Kidney glomerular epithelial cell (primary cell): ENCODE results near the gene HNF4A.
"Not testable (repeated sequence)": the region's sequence is repeated elsewhere in the genome, so short reads cannot be mapped to it uniquely, and the experiment has no call there.

Experiments used
- DNase-seq: peaks from one replicate; lab custom pipeline; 2025; lab: John Stamatoyannopoulos, UW

The HNF4A gene

DNA sequence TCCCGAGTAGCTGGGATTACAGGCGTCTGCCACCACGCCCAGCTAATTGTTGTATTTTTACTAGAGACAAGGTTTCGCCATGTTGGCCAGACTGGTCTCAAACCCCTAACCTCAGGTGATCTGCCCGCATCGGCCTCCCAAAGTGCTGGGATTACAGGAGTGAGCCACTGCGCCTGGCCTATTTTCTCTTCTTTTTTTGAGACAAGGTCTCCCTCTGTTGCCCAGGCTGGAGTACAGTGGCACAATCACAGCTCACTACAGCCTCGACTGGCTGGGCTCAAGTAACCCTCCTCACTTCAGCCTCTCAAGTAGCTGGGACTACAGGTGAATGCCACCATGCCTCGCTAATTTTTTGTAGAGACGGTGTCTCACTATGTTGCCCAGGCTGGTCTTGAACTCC, 9.6 kb upstream of the HNF4A start:
- not testable (repeated sequence) for DNase-seq

DNA sequence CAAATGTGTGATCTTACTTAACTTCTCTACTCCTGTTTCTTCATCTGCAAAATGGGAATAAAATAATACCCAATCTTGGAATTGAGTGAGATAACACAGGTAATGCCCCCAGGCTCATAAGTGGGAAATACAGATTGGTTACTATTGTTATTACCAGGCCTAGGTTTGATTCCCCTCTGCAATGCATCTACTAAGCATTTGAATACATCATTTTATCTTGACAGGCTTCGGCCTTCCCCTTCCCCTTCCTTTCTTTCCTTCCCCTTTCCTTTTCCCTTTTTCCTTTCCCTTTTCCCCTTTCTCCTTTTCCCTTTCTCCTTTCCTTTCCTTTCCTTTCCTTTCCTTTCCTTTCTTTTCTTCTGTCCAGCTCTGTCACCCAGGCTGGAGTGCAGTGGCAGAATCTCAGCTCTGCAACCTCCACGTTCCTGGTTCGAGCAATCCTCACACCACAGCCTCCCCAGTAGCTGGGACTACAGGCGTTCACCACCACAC, 7.3 kb upstream of the HNF4A start:
- no peak for DNase-seq

DNA sequence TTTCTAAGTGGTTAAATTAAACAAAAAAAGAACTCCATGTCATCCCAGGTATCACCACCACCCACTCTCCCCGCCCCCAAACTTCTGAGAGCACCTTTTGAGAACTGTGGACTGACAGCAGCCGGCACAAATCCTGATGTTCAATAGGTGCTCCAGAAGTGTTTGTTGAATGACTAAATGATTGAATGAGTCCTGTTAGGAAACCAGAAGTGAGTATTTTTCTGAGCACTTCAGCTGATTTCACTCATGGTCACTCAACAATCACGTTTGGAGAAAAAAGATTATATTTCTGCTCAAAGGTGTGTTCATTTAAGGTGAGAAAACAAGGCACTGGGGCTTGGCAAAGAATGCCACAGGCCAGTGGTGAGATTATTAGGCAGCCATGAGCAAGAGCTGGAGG, 6.2 kb upstream of the HNF4A start:
- DNase-seq = no peak

DNA sequence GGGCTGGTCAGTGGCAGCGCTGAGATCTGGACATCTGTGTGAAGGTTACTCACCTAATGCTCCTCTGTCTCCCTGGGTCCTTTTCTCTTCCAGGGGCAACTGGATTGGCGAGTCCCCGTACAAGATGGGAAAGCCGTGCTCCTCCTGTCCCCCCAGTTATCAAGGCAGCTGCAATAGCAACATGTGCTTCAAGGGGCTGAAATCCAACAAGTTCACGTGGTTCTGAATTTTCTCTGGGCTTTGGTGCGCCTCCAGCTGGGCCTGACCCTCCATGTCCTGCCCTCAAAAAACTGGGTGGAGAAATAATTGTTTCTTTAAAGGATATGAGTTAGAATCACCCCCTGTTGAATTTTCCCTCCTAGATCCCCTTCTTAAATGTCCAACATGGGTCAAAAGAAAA, 4.9 kb upstream of the HNF4A start:
- DNase-seq = no peak

DNA sequence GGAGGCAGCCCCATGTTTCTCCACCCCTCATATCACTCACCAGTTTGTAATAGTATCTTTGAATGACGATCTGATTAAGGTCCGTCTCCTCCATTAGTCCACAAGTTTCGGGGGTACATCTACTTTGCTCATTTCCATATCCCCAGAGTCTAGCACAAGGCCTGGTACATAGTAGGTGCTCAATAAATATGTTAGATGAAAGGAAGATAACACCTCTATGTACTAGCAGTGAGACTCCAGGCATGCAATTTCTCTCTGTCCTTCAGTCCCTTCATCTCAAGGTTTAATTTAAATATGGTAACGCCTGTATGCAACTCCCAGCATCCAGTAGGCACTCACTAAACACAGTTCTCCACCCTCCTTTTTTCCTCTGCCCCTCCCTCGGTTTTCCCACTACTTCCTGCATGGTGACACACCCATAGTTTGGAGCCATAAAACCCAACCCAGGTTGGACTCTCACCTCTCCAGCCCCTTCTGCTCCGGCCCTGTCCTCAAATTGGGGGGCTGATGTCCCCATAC, 461 bp upstream of the HNF4A start:
- no peak for DNase-seq

DNA sequence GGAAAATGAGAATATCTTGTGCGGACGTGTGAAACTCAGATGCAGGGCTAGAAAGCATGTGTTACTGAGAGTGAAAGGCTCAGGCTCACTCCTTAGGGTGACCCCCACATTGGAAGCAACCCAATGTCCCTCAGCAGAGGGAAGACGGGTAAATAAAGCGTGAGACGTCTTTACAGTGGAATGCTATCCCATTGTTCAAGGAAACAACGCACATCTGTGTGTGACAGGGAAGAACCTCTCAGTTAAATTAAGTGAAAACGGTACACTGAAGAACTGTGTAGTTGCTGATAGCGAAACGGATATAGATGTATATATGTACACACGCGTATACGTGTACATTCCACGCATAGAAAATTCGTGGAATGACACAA, 839 bp downstream of the HNF4A start:
- no peak for DNase-seq

DNA sequence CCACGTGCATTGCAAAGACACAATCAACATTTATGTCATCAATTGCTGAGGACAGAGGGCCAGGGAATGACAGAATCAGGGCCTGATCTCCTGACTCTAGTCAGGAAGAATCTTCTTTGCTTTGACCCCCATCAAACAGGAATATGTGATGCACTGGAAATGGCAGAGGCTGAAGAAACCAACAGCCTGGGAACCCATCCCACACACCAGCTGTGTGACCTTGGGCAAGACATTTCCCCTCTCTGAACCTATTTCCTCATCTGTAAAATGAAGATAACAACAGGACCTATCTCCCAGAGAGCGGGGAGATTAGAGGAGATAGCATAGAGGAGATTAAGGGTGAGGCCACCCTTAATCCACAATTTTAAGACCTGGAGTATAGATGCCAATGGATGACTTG, 1.5 kb downstream of the HNF4A start:
- DNase-seq = no peak

DNA sequence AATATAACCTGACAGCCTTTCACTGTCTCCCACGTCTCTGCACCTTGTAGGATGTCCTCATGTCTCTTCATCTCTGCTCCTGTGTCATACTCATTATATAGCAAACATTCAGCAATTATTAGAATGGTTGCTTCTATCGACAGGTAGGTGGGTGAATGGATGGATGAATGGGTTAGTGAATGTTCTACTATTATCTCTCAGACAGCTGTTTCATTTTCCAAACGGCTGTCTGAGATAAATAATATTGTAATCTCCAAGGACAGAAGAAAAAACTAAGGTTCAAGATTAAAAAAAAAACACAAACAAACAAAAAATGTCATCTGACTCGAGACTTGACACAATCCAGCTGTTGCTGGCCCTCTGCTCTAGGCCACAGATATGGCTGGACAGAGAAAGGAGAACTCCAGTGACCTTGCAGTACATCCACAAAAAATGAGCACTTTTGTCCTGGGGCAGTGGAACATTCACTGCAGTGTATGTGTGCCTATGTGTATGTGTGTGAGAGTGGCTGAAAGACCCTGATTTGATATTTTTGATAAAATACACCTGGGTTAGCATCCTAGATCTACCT, 2.1 kb downstream of the HNF4A start:
- no peak for DNase-seq

DNA sequence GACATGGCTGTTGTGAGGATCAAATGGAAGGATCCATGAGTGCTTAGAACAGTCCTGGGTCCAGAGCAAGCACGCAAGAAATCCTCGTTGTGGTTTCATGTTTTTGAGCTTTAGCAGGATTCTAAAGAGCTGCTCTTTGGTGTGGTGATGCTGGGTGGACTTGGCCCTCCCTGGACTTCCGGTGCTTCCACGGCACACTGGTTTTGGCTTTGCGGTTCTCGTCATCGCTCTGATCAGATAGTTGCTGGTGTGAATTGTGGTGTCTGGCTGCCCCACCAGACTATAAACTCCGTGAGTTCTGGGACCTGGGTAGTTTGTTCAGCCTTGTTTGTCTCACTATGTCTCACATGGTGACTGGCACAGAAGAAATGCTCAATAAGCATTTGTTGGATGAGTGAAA, 3.3 kb downstream of the HNF4A start:
- DNase-seq = no peak

DNA sequence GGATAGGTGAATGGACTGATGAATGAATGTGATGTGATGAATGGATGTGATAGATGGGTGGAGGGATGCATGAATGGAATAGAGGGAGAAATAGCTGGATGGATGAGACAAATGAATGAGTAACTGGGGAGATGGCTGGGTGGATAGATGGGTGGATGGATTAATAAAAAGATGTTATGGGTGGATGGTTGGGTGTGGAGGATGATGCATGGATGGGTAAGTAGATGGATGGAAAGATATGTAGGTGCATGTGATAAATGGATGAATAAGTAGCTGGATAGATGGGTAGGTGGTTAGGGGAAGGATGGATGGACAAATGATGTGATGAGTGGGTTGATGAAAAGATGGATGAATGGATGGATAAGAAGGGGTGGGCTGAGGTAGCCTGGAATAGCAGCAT, 4.7 kb downstream of the HNF4A start:
- DNase-seq = no peak

DNA sequence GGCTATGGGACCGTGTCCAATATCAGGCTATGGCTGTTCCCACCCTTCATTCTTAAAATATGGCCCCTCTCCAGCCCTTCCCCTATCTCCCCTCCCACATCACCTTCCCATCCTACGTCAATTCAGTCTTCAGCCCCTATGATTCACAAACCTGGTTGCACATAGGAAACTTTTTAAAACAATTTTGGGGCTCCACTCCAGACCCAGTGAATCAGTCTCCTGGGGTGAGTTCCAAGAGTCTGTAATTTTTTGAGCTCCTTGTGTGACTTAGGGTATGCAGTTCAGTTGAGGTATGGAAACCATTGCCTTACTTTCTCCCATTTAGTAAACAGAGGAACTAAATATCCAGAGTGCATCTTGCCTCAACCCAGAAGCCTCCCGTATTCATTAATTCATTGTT, 5.5 kb downstream of the HNF4A start:
- no peak for DNase-seq

DNA sequence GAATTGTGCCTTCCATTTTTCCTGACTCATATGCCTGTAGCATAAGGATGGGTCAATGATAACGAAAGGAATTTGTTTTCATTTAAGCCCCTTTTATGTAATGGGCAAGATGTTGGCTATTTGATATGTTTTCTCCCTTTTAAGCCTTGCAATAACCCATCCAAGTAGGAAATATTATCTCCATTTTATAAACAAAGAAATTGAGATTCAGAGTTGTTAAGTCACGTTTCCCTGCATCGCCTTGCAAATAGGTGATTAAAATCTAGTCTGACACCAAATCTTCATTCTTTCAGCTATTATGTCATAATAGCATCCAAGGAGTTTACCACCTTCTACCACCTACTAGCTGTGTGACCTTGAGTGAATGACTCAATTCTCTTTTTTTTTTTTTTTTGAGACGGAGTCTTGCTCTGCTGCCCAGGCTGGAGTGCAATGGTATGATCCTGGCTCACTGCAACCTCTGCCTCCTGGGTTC, 7.0 kb downstream of the HNF4A start:
- DNase-seq = no peak

DNA sequence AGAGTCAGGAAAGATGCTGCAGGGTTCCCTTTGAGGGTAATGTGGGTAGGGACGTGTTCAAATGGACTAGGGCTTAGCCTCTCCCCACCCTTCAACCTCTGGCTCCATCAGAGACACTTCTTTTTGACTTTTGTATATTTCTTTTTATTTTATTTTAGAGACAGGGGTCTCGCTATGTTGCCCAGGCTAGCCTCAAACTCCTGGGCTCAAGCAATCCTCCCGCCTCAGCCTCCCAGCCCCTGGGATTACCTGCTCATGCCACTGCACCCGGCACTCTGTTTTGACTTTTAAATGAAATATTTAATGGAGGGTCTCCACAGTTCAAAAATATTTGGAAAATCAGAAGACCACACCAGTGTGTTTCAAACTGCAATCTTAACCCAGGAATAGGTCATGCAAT, 8.6 kb downstream of the HNF4A start:
- DNase-seq = no peak

DNA sequence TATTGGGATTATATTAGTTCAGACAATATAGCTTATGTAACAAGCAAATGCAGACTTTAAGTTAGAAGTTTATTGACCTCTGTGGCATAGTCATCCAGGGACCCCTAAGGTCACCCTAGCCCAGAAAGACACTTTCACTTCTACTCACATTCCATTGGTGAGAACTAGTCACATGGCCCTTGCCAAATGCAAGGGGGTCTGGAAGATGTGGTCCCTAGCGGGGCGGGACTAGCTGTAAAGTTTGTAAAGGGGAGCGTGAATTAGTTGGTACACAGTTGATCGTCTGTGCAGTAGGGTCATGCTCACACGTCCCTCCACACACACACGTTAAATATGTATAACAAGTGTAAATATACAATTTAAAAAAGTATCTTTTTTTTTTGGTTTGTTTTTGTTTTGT, 9.3 kb downstream of the HNF4A start:
- no peak for DNase-seq

DNA sequence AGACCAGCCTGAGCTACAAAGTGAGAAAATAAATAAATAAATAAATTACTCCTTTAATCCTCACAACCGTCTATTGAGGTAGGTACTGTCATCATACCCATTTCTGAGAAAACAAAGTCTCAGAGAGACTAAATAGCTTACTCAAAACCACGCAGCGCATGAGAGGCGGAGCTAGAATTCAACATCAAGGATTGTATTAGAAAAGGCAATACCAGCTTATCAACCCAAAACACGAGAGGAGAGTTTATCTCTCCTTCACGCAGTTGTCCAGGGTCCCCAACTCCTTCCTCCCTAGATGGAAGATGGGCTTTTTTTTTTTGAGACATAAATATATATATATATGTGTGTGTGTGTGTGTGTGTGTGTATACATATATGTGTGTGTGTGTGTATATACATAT, 12.2 kb downstream of the HNF4A start:
- no peak for DNase-seq

DNA sequence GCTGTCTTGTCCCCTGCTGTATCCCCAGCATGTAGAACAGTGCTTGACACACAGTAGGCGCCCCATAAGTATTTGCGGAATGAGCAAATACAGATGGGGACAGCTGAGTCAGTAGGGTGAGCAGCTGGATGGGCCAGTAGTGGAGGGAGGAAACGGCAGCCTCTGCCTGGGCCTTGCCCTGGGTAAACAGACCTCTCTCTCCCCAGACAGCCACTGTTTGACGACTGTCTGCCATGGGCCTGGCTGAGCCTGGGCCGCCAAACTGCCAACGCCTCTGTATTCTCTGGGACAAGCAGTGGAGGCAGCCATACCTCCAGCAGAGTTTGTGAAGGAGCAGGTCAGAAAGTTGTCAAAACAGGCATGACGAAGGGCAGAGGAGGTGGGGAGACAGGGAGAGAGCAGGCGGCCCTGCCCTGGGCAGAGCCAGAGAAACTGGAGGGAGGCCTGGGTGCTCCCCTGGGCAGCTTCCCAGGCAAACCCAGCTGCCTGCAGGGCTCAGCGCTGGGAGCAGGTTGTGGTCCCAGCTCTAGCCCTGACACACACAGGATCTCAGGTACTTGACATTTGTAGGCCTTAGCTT, 15.2 kb downstream of the HNF4A start:
- DNase-seq = no peak

DNA sequence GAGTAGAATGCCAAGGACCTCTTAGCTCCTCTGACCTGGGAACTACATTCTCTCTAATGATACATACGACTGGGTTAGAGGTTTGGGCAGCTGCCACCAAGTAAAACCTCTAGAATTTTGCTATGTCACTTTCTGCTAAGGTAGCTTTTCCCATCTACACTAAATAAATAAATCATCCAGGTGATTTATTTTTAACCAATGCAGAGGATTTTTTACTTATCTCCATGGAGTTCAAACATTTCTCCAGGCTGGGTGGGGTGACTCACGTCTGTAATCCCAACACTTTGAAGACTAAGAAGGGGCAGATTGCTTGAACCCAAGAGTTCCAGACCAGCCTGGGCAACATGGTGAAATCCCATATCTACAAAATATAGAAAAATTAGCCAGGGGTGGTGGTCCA, 27.1 kb downstream of the HNF4A start:
- no peak for DNase-seq

DNA sequence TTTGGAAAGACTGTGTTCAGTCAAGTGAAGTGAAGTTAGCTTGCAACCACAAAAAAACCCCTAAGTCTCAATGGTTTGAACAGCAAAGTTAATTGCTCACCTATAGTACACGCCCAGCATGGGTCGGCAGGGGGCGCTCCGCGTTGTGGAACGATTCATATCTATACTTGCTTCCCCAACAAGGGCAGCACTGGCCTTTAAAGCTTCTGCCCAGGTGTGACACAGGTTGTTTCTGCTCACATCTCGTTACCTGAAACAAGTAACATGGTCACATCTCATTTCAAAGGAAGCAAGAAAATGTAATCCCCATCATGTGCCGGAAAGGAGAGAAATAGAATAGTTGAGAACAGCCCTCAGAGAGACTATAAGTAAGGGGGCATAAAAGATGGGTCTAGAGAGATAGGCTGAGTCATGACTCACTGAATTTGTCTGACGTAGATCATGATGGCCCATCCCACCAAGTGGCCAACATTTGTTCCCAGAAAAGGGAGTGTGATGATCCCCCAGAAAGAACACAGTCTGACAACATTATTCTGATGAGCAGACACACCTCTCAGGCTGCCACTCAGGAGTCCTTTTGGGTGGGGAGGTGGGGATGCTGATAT, 29.0 kb downstream of the HNF4A start:
- peak; percentile 48 for DNase-seq

DNA sequence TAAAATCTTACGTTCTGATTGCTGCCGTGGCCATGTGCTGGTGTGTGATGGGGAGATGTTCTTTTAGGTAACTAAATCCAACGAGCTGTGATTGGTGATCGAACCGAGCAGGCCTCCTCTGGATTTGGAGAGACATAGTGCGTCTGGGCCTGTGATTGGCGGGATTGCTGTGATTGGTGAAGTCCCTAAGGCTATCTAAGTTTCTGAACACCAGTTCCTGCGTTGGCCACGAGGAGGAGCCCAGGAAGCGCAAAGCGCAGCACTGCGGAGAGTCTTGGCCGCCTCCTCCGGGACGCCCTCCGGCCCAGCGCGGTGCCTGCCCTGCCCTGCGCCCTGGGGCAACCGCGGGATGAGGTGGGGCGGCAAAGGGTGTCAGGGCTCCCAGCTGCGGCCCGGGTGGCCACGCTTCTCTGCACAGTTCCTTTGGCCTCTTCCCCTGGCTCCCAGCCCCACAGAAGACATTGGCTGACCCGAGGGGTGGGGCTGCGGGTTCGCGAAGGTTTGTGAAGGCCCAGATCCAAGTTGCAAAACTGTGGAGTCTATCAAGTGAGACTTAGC, 33.0 kb downstream of the HNF4A start:
- DNase-seq = peak; percentile 54

DNA sequence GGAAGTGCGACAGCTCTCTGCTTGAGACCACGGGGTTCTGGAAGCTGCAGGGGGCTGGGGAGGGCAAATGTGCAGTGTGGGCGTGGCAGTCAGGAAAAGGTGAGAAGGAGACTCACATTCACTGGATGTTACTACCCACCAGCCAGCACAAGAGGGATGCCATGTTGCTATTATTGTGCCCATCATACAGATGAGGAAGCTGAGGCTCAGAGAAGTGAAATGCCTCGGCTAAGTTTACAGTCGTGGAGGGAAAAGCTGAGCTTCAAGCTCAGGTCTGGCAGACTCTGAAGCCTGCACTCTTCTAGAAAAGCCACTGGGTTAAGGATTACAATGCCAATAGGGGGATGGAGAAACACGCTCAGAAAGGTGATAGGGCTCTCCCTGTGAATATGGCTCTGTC, 34.4 kb downstream of the HNF4A start:
- DNase-seq = no peak

DNA sequence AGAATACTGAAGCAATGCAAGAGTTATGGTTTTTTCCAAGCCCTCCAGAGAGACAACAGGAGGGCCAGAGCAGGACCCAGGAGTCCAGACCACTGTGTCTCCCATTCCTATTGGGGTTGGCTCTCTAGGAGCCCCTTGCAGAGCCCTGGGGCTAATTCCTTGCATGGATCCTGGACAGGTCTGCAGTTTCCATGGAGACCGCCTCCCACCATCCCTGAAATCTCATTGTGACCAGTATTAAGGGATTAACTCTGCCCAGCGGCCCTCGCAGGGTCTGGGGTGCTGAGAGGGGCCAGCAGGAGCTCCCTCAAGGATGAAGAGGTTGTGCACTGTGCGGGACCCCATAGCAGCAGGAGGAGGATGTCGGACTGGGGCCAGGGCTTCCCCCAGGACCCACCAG, 34.8 kb downstream of the HNF4A start:
- DNase-seq = no peak

DNA sequence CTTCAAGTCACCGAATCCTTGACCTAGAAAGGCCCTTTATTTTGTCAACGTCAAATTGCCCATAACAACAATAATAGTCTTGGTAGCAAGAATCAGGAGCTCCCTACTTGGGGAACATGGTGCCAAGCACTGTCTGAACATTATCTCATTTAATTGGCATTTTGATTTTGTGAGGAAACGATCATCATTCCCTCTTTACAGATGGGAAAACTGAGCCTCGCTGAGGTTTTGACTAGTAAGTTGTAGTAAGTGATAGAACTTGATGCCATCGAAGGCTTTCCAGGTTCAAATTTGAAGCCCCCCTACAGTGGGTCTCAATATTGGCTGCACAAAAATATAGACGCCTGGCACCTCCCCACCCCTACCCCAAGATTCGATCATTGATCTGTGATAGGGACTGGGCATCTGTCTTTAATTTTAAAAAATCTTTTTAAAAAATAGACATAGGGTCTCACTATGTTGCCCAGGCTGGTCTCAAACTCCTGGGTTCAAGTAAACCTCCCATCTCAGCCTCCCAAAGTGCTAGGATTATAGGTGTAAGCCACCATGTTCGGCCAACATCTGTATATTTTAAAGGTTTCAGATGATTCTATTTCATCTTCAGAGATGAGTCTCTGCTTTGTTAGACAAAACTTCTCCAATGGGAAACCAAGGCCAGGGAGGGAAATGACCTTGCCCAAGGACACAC, 36.7 kb downstream of the HNF4A start:
- DNase-seq = no peak
